Cardiac septum (tissue), 1 donor: Measurements from ENCODE around the gene YIF1B. TPM values are rescaled to one million over a fixed set of nuclear protein-coding genes. Genes with fewer than 3 reads are reported as not detected.

Experiments used
- DNase-seq: peaks from one replicate; pipeline ENCODE4 v3.0.0-alpha.2; 2020; ENCODE audit warnings: low spot score
- intact Hi-C: fragments of 100-400 bp; cut with DNase I; formaldehyde crosslinking; loops from one replicate; pipeline ENCODE4 v1.14.0; 2022
- total RNA-seq: library from RNA; stranded (reverse); fragmentation: NEBNext Ultra II Directional; extraction: Animal tissue kit (Norgen Biotek cat#: 25700); gene quantifications from one replicate; pipeline ENCODE4 v1.2.1, GENCODE V29; 2021
- donor health status: DM: no; HTN: no; CAD: no.

YIF1B gene
- total RNA-seq, 1 donor from 2014 or later, result 27.6 TPM

DNA sequence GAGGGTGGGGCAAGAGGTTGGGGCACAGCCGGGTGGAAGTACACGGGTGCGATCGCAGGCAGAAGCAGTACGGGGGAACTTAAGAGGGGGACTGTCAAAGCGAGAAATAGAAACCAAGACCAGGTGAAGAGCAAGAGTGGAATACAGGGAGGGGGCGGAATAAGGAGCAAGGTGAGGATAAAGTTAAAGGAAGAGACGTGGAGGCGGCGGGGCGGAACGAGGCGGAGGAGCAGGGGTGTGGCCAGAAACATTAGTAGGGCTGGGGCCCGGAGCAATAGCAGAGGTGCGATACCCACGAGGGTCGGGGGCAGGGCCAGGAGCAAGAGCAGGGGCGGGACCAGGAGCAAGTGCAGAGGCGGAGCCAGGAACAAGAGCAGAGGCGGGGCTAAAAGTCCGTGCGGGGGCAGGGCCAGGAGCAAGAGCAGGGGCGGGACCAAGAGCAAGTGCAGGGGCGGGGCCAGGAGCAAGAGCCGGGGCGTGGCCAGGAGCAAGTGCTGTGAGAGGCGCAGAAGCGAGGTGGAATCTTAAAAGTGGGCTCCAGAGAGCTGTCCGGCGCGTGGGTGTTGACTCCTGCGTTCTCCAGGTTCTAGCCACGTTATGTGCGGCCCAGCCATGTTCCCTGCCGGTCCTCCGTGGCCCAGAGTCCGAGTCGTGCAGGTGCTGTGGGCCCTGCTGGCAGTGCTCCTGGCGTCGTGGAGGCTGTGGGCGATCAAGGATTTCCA lies 21.1 kb upstream of the YIF1B start:
- intact Hi-C loops, result loop anchor here (1.0 to 5.0 kb wide), 2 partner anchors 38 to 429 kb away; partner anchors contain the start of genes PSMD8, SIPA1L3 and WDR87
- DNase-seq, result peak; percentile 98

DNA sequence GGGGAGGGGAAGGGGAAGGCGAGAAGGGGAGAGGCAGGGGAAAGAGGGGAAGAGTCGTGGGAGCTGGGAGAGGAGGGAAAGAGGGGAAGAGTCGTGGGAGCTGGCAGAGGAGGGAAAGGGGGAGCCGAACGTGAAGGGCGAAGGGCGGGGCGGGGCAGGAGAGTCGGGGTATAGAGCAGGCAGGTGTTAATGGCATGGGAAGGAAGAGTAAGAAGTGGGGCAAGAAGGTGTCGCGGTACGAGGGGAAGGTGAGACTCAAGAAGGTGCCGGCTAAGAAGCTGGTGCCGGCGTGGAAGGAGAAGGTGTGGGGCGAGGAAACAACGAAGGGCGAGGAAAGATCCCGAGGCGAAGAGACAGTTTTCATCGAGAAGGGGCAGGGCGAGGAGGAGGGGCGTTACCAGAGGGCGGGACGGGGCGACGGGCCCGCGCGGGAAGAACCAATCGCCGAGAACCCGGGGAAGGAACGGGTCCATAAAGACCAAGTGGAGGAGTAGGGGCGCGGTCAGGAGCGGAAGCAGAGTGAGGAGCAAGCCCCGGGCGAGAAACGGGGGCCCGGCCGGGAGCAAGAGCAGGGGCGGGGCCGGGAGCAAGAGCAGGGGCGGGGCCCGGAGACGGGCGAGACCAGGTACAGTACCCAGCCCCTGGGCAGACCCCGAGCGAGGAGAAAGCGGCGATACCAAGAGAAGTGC lies 20.3 kb upstream of the YIF1B start:
- peak; percentile 97 for DNase-seq
- intact Hi-C loops, result loop anchor here (1.0 to 5.0 kb wide), 4 partner anchors 38 to 429 kb away; partner anchors contain the start of genes PSMD8, SIPA1L3 and WDR87

DNA sequence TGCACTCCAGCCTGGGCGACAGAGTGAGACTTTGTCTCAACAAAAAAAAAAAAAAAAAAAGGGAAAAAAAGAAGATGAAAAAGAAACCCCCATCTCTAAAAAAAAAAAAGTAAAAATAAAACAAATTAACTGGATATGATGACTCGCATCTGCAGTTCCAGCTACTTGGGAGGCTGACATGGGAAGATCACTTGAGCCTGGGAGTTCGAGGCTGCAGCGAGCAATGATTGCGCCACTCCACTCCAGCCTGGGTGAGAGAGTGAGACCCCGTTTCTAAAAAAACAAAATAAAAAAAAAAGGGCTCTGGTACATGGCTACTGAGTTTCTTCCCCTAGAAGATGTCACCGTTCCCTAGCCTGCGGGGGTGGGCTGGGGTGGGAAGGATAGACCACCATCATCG lies 17.5 kb upstream of the YIF1B start:
- intact Hi-C loops, result no loop called here
- no peak for DNase-seq

DNA sequence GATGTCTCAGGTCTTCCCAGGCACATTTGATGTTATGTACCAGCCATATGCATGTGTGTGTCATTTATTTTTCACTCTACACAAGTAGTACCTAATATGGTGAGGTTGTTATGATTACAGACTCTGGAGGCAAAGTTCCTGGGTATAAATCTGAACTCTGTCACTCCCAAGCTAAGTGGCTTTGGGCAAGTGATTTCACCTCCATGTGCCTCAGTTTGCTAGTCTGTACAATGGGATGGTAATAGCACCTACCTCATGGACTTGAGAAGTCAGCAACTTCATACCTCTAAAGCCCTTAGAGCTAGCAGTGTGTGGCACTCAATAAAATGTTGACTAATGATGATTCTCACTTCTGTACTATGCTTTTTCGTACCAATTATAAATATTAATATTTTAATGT lies 16.0 kb upstream of the YIF1B start:
- intact Hi-C loops, result no loop called here
- DNase-seq, result no peak

DNA sequence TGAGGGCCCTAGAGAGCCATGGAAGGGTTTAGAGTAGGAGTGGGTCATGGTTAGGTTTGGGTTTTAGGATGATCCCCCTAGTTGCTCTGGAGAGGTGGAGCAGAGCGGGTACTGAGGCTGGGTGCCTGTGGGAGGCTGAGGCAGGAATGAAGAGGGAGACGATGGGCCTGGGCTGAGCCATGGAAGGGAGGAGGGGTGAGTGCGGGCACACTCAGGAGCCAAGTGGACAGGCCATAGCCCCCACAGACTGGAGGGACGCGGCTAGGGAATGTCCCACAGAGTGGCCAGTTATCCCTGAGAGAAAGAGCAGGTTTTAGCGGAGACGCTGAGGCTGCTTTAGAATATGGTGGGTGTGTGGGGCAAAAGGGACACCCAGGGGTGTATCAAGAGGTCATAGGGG lies 13.9 kb upstream of the YIF1B start:
- intact Hi-C loops, result loop anchor here (10.0 kb wide), 1 partner anchor 185 kb away; no protein-coding TSS in a partner anchor
- no peak for DNase-seq

DNA sequence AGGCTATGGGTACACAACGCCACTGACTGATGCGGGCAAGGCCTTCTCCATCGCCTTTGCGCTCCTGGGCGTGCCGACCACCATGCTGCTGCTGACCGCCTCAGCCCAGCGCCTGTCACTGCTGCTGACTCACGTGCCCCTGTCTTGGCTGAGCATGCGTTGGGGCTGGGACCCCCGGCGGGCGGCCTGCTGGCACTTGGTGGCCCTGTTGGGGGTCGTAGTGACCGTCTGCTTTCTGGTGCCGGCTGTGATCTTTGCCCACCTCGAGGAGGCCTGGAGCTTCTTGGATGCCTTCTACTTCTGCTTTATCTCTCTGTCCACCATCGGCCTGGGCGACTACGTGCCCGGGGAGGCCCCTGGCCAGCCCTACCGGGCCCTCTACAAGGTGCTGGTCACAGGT lies 10.8 kb upstream of the YIF1B start:
- intact Hi-C loops, result loop anchor here (10.0 kb wide), 1 partner anchor 182 kb away; no protein-coding TSS in a partner anchor

DNA sequence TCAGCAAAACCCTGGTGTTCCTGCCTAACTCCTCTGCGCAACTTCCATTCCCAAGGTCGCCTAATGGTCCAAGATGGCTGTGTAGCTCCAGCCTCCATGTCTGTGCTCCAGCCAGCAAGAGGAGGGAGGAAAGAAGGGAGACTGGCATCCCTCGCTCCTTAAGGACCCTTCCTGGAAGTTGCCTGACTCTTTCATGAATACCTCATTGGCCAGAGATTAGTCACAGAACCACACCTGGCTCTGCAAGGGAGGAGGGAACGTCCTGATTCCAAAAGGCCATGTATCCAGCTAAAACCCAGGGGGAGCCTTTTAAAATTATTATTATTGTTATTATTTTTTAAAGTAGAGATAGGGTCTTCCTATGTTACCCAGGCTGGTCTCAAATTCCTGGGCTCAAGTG lies 8.7 kb upstream of the YIF1B start:
- intact Hi-C loops, result loop anchor here (5.0 to 10.0 kb wide), 2 partner anchors 77 to 180 kb away; no protein-coding TSS in a partner anchor
- no peak for DNase-seq

More for the DNA sequence above, 10.8 kb upstream of the YIF1B start:
- no peak for DNase-seq

DNA sequence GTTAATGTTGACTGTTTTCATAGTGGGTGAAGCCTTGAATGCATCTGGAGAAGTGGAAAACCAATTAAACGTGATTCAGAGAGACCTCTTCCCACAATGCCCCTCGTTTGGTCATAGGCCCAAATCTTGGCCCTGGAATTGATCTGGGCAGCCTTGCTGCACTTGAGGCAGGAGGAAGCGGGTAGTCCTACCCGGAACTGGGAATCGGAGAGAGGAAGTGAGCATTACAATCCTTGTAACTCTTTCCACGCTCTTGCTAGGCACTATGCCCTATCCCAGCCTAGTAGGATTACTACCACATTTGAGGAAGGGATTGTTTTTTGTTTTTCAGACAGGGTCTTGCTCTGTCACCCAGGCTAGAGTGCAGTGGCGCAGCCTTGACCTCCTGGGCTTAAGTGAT lies 7.5 kb upstream of the YIF1B start:
- no peak for DNase-seq
- intact Hi-C loops, result loop anchor here (2.0 to 10.0 kb wide), 3 partner anchors 76 to 178 kb away; no protein-coding TSS in a partner anchor

DNA sequence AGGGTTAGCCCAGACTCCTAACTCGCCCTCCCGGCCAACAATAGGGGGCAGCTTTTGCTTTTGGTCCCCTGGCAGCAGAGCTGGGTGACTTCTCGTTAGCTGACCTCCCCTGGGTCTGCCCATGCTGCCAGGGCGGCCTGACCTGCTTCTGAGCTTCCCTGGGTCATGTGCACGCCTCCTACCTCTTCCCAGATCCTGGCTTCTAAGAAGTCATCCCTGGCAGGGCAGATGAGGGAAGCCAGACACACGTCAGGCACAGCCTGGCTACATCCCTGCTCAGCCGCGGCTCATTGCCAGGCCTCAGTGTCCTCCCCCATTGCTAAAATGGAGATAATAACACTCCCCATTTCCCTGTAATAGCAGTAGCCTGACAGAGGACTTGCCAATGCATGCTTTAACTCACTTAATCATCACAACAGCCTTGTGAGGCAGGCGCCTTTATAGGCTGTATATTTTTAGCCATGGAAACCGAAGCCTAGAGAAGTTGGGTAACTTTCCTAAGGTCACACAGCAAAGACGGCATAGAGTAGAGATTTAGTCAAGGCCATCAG lies 6.0 kb upstream of the YIF1B start:
- DNase-seq, result peak; percentile 90
- intact Hi-C loops, result loop anchor here (2.0 to 10.0 kb wide), 4 partner anchors 43 to 177 kb away; no protein-coding TSS in a partner anchor

DNA sequence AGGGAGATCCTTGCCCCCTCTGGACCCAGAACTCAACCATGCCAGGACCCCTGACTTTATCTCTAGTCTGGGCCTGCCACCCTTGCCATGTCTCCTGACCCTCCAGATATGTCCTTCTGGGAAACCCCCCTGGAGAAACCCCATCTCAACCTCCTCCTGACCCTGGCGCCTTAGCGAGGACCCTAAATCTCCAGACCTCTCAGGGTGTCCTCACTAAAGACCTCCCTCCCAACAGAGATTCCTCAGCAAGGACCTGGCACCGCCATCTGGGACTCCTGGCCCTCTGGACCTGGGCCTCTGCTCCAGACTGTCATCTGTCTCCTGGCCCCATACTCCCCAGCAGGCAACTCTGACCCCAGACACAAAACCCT lies 5.2 kb upstream of the YIF1B start:
- intact Hi-C loops, result loop anchor here (2.0 to 10.0 kb wide), 3 partner anchors 42 to 176 kb away; no protein-coding TSS in a partner anchor
- DNase-seq, result no peak

DNA sequence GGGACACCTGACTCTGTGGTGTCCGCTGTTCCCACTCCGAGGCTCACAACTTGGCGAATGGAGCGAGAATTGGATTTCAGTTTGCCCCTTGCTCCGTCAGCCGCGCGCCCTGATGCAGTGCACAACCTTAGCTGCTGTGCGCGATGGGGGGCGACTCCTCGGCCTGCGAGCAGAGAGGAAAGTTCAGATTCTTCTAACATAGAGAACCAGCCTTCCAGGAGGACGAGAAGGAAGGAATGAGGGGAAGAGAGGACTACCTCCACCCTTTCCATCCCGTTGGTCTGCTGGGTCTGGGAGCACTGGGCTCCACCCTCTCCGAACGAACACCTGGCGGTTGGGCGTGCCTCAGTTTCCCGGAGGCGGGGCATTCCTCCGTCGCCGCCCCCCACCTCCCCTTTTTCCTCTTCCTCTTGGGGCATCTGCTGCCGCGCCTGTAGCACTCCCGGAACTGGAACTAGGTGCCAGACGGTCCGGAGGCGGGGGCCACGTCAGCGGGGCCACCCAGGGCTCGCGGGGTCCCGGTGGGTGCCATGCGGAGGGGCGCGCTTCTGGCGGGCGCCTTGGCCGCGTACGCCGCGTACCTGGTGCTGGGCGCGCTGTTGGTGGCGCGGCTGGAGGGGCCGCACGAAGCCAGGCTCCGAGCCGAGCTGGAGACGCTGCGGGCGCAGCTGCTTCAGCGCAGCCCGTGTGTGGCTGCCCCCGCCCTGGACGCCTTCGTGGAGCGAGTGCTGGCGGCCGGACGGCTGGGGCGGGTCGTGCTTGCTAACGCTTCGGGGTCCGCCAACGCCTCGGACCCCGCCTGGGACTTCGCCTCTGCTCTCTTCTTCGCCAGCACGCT lies 3.9 kb upstream of the YIF1B start, which contains the start of gene KCNK6:
Gene KCNK6 (plus strand): TSS at position 425 of the 838 bp plus-strand sequence. CDS start 106 bp downstream, at position 531.
- intact Hi-C loops, result loop anchor here (2.0 to 10.0 kb wide), 3 partner anchors 41 to 175 kb away; no protein-coding TSS in a partner anchor
- DNase-seq, result peak; percentile 88

DNA sequence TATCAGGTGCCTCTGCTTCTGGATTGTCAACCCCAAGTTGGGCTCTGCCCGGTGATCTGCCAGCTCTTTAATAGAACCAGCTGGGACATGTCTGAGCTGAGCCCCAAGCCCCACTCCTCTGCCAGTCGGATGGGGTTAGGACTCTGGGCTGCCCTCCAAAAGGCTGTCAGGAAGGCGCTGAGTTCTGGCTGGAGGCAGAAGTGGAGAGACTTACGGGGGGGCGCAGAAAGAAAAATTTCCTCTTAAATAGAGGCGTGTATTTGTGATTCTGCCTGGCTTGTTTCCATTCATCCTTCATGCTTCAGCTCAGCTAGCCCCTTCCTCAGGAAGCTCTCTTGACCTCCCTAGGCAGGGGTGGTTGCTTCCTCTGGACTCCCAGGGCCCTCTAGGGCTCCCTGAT lies 2.9 kb upstream of the YIF1B start:
- intact Hi-C loops, result no loop called here
- DNase-seq, result no peak

DNA sequence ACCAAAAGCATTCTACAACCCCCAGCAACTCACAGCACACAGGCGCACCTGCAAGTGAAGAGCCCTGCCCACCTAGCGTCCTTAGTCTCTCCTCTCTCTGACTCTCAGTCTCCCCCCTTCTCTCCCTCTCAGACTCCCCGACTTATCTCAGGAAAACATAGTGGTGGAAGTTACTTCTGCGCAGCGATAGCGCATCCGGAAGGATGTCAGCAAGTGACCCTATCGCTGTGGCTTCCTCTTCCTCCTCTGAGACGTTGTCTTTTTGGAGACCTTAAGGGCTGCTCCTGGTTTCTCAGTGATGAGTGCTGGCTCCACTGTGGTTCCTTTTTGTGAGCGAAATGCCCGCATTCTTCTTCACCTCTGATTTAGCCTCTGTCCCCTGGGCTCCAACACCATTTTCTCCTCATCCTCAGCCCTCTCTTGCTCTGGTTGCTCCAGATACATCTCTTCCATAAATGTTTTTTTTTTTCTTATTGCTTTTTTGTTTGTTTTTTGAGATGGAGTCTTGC lies 1.4 kb upstream of the YIF1B start:
- DNase-seq, result no peak
- intact Hi-C loops, result no loop called here

DNA sequence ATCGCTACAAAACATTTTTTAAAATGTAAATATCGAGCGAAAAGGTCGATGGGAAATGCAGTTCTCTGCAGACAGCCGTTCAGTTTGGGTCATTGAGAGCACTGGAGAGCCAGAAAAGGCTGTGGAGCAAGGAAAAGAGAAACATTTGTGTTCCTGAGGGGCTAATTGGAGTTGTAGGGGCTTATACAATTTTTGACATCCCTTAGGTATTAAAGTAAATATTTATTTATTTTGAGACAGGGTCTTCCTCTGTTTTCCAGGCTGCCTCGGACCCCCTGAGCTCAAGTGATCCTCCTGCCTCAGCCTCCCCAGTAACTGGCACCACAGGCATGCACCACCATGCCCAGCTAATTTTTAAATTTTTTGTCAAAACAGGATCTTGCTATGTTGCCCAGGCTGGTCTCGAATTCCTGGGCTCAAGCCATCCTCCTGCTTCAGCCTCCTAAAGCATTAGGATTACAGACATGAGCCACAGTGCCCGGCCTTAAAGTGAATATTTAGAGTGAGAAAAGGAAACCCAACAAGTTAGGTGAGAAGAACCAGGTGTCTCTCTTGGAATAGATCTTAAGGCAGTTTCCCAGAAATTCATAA lies 825 bp upstream of the YIF1B start:
- intact Hi-C loops, result no loop called here
- no peak for DNase-seq

DNA sequence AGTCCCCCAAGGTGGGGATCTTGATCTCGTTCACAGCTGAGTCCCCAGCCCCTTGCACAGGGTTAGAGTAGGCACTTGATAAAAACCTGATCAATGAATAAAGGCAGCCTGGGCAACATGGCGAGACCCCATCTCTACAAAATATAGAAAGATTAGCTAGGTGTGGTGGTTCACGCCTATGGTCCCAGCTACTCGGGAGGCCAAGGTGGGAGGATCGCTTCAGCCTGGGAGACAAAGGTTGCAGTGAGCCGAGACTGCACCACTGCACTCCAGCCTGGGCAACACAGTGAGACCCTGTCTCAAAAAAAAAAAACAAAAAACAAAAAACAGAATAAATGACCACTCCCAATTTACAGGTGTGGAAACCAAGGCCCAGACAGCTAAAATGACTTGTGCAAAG lies 4.8 kb downstream of the YIF1B start:
- no peak for DNase-seq
- intact Hi-C loops, result no loop called here

DNA sequence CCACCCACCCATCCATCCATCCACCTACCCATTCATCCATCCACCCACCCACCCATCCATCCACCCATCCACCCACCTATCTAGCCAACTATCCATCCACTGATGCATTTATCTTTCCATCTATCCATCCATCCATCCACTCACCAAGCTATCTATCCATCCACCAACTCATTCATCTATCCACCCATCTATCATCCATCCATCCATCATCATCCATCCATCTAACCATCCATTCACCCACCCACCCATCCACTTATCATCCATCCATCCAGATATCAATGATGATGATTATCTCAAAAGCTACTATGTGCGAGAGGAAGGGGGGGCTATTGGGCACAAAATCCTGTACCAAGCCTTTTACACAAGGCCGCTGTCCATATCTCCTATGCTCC lies 5.5 kb downstream of the YIF1B start:
- no peak for DNase-seq
- intact Hi-C loops, result no loop called here

DNA sequence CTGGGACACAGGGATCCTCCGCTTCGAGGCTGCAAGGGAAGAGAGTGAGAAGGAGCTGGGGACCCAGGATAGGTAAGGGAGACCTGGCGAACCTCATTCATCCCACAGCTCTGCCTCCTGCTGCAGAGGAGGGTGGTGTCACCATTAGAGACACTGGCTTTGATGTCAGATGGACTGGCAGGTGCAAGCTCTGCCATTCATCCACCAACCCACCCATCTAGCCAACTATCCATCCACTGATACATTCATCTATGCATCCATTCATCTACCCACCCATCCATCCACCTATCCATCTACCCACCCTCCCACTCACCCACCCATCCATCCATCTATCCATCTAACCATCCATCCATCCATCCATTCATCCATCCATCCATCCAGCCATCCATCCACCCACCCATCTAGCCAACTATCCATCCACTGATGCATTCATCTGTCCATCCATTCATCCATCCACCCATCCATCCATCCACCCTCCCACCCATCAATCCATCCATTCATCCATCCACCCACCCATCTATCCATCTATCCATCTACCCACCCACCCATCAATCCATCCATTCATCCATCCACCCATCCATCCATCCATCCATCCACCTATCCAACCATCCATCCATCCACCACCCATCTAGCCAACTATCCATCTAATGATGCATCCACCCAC lies 6.0 kb downstream of the YIF1B start:
- intact Hi-C loops, result no loop called here
- DNase-seq, result no peak

DNA sequence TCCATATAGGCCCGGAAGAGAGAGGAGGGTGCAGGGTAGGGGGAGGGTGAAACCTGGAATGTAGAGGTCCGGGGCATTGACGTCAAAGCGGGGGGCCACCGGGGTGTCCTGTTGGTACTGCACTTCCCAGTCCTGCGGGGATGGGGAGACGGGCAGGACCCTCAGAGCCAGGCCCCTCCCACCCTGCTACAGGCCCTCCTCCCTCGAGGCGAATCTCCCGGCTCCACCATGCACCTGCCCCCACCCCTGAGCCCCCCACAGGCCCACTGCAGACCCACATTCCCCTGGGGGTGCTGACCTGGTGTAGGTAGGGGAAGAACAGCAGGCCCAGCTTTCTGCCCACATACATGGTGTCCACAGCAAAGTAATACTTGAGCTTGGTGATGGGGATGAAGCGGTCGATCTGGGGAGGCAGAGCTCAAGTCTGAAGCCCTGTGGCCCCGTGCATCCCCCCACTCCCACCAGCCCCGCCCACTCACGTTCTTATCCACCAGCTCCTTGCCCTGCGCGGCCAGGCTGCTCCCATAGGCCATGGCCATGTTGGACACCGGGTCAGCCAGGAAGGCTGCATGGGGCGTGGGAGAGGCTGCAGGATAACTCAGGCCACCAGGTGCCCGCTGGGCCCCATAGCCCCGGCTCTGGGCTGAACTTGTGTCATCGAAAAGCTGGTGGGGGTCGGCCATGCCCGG lies 6.7 kb downstream of the YIF1B start:
- no peak for DNase-seq

More for the DNA sequence above, 6.7 kb downstream of the YIF1B start:
- intact Hi-C loops, result no loop called here
